ENCODE data around the gene ITGBL1. TPM values are rescaled to one million over a fixed set of nuclear protein-coding genes. Genes with fewer than 3 reads are reported as not detected.

ITGBL1 gene
- total and polyA plus RNA-seq, 7 donors, result 0.16 to 15.0 (median 1.6) TPM; not detected in 1

- 88% methylated on average over 2 of the region's 2 CpGs for WGBS, 2 donors
- intact Hi-C loops (cut with DNase I), result no loop called here
Measured at GRCh38 chr13:101686003-101686402, 233.5 kb downstream of the ITGBL1 start.

DNA sequence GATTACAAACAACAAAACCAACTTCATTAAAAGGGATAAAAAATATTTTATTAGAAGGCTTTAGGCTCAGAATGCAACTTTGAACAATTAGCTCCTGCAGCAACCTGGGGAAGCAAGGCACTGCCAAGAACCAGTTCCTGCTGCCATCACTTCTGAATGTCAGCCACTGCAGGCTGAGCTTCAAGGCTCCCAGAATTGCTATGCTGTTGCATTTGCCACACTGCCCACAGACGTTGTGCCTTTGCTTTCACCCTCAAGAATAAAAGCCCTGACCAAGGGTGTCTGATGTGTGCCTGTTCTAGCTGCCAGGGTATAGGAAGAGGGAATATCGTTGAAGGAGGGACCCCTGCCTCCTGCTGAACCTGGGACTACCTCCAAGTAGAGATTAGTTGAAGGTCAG lies 238.4 kb downstream of the ITGBL1 start:
- DNase-seq, result no peak
- H3K27ac ChIP-seq, result no peak overlapping the region
- H3K4me3 ChIP-seq, result no peak overlapping the region
- H3K4me1 ChIP-seq, result no peaks in the 10 kb centered on the region
- no peaks in the 10 kb centered on the region for H3K36me3 ChIP-seq
- WGBS, 2 donors, result 43 to 61% methylated on average over 2 of the region's 2 CpGs
- no peaks in the 10 kb centered on the region for H3K27me3 ChIP-seq
- no peaks in the 10 kb centered on the region for H3K9me3 ChIP-seq
- TF ChIP-seq POLR2AphosphoS5 (IDR thresholded peaks at IDR 0.05) (no peak), EP300 (IDR thresholded peaks at IDR 0.05) (no peak), POLR2A (IDR thresholded peaks at IDR 0.05) (no peak), CTCF (IDR thresholded peaks at IDR 0.05) (no peak)
- intact Hi-C loops (cut with DNase I), result no loop called here

More at GRCh38 chr13:101686003-101686402, 233.5 kb downstream of the ITGBL1 start:
- Histone ChIP-seq H3K4me1 (no peaks in the 10 kb centered on the region), H3K36me3 (no peaks in the 10 kb centered on the region), H3K27me3 (no peaks in the 10 kb centered on the region), H3K27ac (no peak overlapping the region), H3K4me3 (no peak overlapping the region), H3K9me3 (no peaks in the 10 kb centered on the region)
- TF ChIP-seq POLR2AphosphoS5 (IDR thresholded peaks at IDR 0.05) (no peak), POLR2A (IDR thresholded peaks at IDR 0.05) (no peak), CTCF (IDR thresholded peaks at IDR 0.05) (no peak), EP300 (IDR thresholded peaks at IDR 0.05) (no peak)
- no peak for DNase-seq

DNA sequence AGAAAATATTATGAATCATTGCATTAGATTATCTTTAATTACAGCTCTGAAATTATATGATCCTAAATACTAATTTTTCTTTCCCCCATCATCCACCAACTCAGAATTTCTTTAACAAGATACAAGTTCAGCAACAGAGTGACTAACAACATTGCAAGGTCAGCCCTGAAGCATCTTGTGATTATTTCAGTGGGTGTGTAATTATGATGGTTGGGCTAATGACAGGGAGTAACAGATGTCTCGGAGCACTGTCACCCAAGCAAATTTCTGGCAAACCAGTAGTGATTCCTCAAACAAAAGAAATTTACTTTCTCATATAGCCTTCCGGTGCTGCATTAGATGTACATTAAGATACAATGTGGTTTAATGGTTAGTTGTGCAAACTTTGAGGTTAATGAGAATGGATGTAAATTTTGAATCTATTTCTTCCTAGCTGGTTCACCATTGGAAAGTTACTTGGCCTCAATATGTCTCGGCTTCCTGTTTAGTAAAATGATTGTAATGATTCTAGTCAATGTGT lies 238.9 kb downstream of the ITGBL1 start:
- Histone ChIP-seq H3K27ac (no peak overlapping the region), H3K9me3 (no peaks in the 10 kb centered on the region), H3K27me3 (no peaks in the 10 kb centered on the region), H3K4me3 (no peak overlapping the region), H3K4me1 (no peaks in the 10 kb centered on the region), H3K36me3 (no peaks in the 10 kb centered on the region)
- intact Hi-C loops (cut with DNase I), result no loop called here
- TF ChIP-seq POLR2AphosphoS5 (IDR thresholded peaks at IDR 0.05) (no peak), CTCF (IDR thresholded peaks at IDR 0.05) (no peak), POLR2A (IDR thresholded peaks at IDR 0.05) (no peak), EP300 (IDR thresholded peaks at IDR 0.05) (no peak)
- DNase-seq, result no peak
- 88 to 90% methylated on average over 3 of the region's 3 CpGs for WGBS, 2 donors

- H3K27ac ChIP-seq, result peak overlapping the region in 1 of 4 donors; percentile 53
- intact Hi-C loops (cut with DNase I), result no loop called here
- TF ChIP-seq POLR2A (IDR thresholded peaks at IDR 0.05) (no peak), POLR2AphosphoS5 (IDR thresholded peaks at IDR 0.05) (no peak), EP300 (IDR thresholded peaks at IDR 0.05) (no peak), CTCF (IDR thresholded peaks at IDR 0.05) (no peak)
- no peak for DNase-seq
- H3K27me3 ChIP-seq, result no peaks in the 10 kb centered on the region
- no peaks in the 10 kb centered on the region for H3K36me3 ChIP-seq
- no peak overlapping the region for H3K4me3 ChIP-seq
- 93 to 97% methylated on average over 4 of the region's 4 CpGs for WGBS, 2 donors
- H3K4me1 ChIP-seq, result no peaks in the 10 kb centered on the region
- no peaks in the 10 kb centered on the region for H3K9me3 ChIP-seq
Measured at GRCh38 chr13:101695870-101696516, 243.5 kb downstream of the ITGBL1 start.

Measured in sigmoid colon (tissue), 7 donors.